ENCODE measurements around the gene AUTS2. TPM values are rescaled to one million over a fixed set of nuclear protein-coding genes. Genes with fewer than 3 reads are reported as not detected.

AUTS2 gene
- total RNA-seq, 1 experiment from 2014 or later: 2.5 TPM

DNA sequence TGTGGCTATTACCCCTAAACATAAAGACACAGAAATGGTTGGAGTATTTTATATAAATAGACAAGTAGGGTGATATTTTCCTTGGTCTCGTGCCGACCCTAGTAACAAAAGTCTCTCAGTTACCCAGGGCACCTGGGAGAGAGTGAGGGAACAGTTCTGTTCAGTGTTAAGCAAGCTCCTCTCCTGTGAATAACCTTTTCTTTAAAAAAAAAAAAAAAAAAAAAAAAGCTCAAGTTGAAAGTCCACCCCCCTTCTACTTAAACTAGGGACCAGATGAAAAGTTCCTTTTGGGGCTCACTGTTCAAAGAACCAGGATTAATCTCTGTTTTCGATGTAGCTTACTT, 896.7 kb downstream of the AUTS2 start:
- no peak for ATAC-seq
- in situ Hi-C loops (cut with HindIII; ENCODE audit: low pct_unique_long_range_greater_than_20kb, low sequenced_read_pairs): no loop called here

DNA sequence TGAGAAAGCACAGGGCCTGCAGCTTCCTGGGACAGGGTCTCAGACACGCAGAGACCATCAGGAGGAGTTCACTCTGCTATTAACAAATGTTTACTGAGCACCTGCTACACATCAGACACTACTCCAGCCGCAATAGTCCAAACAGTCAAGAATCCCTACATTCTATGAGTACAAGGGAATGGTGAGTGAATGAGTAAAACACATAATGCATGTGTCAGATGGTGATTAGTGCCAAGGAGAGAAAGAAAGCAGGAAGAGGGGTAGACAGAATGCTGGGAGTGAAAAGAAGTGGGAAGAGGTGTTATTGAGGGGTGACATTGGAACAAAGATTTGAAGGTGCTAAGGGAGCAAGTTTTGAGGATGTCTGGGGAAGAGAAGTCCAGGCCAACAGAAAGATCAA, 899.5 kb downstream of the AUTS2 start:
- no peak overlapping the region for H3K4me3 ChIP-seq (ENCODE audit: low read depth in 2 of 2, low read length in 2 of 2)
- POLR2A ChIA-PET: no interaction called here
- H3K4me1 ChIP-seq (ENCODE audit: control insufficient read depth, insufficient read depth, low read length): no peaks in the 10 kb centered on the region
- in situ Hi-C loops (cut with HindIII; ENCODE audit: low pct_unique_long_range_greater_than_20kb, low sequenced_read_pairs): no loop called here
- TF ChIP-seq, protein P1, sequence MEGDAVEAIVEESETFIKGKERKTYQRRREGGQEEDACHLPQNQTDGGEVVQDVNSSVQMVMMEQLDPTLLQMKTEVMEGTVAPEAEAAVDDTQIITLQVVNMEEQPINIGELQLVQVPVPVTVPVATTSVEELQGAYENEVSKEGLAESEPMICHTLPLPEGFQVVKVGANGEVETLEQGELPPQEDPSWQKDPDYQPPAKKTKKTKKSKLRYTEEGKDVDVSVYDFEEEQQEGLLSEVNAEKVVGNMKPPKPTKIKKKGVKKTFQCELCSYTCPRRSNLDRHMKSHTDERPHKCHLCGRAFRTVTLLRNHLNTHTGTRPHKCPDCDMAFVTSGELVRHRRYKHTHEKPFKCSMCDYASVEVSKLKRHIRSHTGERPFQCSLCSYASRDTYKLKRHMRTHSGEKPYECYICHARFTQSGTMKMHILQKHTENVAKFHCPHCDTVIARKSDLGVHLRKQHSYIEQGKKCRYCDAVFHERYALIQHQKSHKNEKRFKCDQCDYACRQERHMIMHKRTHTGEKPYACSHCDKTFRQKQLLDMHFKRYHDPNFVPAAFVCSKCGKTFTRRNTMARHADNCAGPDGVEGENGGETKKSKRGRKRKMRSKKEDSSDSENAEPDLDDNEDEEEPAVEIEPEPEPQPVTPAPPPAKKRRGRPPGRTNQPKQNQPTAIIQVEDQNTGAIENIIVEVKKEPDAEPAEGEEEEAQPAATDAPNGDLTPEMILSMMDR (IDR thresholded peaks at IDR 0.05): no peak
- TF ChIP-seq POLR2AphosphoS5 (IDR thresholded peaks at IDR 0.05; ENCODE audit: low read depth, low read length) (no peak), TCF7L2 (IDR thresholded peaks at IDR 0.05; ENCODE audit: low read depth, low read length) (no peak), SIN3A (IDR thresholded peaks at IDR 0.05; ENCODE audit: borderline replicate concordance, insufficient read depth, low read depth, low read length) (no peak)
- TF ChIP-seq, protein P2, sequence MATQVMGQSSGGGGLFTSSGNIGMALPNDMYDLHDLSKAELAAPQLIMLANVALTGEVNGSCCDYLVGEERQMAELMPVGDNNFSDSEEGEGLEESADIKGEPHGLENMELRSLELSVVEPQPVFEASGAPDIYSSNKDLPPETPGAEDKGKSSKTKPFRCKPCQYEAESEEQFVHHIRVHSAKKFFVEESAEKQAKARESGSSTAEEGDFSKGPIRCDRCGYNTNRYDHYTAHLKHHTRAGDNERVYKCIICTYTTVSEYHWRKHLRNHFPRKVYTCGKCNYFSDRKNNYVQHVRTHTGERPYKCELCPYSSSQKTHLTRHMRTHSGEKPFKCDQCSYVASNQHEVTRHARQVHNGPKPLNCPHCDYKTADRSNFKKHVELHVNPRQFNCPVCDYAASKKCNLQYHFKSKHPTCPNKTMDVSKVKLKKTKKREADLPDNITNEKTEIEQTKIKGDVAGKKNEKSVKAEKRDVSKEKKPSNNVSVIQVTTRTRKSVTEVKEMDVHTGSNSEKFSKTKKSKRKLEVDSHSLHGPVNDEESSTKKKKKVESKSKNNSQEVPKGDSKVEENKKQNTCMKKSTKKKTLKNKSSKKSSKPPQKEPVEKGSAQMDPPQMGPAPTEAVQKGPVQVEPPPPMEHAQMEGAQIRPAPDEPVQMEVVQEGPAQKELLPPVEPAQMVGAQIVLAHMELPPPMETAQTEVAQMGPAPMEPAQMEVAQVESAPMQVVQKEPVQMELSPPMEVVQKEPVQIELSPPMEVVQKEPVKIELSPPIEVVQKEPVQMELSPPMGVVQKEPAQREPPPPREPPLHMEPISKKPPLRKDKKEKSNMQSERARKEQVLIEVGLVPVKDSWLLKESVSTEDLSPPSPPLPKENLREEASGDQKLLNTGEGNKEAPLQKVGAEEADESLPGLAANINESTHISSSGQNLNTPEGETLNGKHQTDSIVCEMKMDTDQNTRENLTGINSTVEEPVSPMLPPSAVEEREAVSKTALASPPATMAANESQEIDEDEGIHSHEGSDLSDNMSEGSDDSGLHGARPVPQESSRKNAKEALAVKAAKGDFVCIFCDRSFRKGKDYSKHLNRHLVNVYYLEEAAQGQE (IDR thresholded peaks at IDR 0.05; ENCODE audit: insufficient read depth in 1 of 2, low read depth in 2 of 2, low read length in 1 of 2): no peak
- BruUV-seq (replicated peaks): no TSS peak
- ATAC-seq (no peak), DNase-seq (ENCODE audit: low read depth, low spot score) (no peak)
- H3K27ac ChIP-seq (ENCODE audit: low read length): no peak overlapping the region
- intact Hi-C loops (cut with micrococcal nuclease; ENCODE audit: unreplicated experiment): no loop called here
- H3K9me3 ChIP-seq (ENCODE audit: control insufficient read depth, insufficient read depth, low read depth, low read length): no peaks in the 10 kb centered on the region
- CTCF ChIA-PET: no interaction called here
- H3K27me3 ChIP-seq (ENCODE audit: control insufficient read depth, insufficient read depth, low read length): no peaks in the 10 kb centered on the region
- no peaks in the 10 kb centered on the region for H3K36me3 ChIP-seq (ENCODE audit: control insufficient read depth, insufficient read depth, low read length)

More for the DNA sequence above, 896.7 kb downstream of the AUTS2 start:
- intact Hi-C loops (cut with micrococcal nuclease; ENCODE audit: unreplicated experiment): no loop called here
- H3K27ac ChIP-seq (ENCODE audit: low read length): no peak overlapping the region
- no peak for DNase-seq (ENCODE audit: low read depth, low spot score)
- H3K36me3 ChIP-seq (ENCODE audit: control insufficient read depth, insufficient read depth, low read length): no peaks in the 10 kb centered on the region
- H3K27me3 ChIP-seq (ENCODE audit: control insufficient read depth, insufficient read depth, low read length): no peaks in the 10 kb centered on the region
- ChIA-PET CTCF (no interaction called here), POLR2A (no interaction called here)
- TF ChIP-seq TCF7L2 (IDR thresholded peaks at IDR 0.05; ENCODE audit: low read depth, low read length) (no peak), SIN3A (IDR thresholded peaks at IDR 0.05; ENCODE audit: borderline replicate concordance, insufficient read depth, low read depth, low read length) (no peak), POLR2AphosphoS5 (IDR thresholded peaks at IDR 0.05; ENCODE audit: low read depth, low read length) (no peak)
- TF ChIP-seq, protein P2 (IDR thresholded peaks at IDR 0.05; ENCODE audit: insufficient read depth in 1 of 2, low read depth in 2 of 2, low read length in 1 of 2): no peak
- TF ChIP-seq, protein P1 (IDR thresholded peaks at IDR 0.05): no peak
- BruUV-seq (replicated peaks): no TSS peak
- no peak overlapping the region for H3K4me3 ChIP-seq (ENCODE audit: low read depth in 2 of 2, low read length in 2 of 2)
- H3K4me1 ChIP-seq (ENCODE audit: control insufficient read depth, insufficient read depth, low read length): no peaks in the 10 kb centered on the region
- no peaks in the 10 kb centered on the region for H3K9me3 ChIP-seq (ENCODE audit: control insufficient read depth, insufficient read depth, low read depth, low read length)

Measured in Panc1 (cell line).